H9 (cell line): Measurements from ENCODE around the gene RPL35. TPM values are rescaled to one million over a fixed set of nuclear protein-coding genes. Genes with fewer than 3 reads are reported as not detected.

ENCODE experiments used
- DNase-seq: peaks from one replicate; pipeline ENCODE4 v3.0.0-alpha.2; 2017
- H2AFZ ChIP-seq: one replicate; pipeline ENCODE4 v1.6.1; 2013; ENCODE audit warnings: mild to moderate bottlenecking, low read length, control low read depth, moderate library complexity
- H2AK5ac ChIP-seq: 2 replicates; pipeline ENCODE4 v1.6.1; 2013; ENCODE audit warnings: low read length, control low read depth, mixed read lengths; ENCODE audit not compliant: insufficient read length
- H2BK120ac ChIP-seq: one replicate; pipeline ENCODE4 v1.6.1; 2013; ENCODE audit warnings: low read depth, mild to moderate bottlenecking, low read length, control low read depth, inconsistent platforms; ENCODE audit not compliant: poor library complexity, severe bottlenecking
- H2BK12ac ChIP-seq: 2 replicates; pipeline ENCODE4 v1.6.1; 2013; ENCODE audit warnings: low read length, control low read depth, mixed read lengths, low read depth; ENCODE audit not compliant: insufficient read length
- H2BK15ac ChIP-seq: 2 replicates; pipeline ENCODE4 v1.6.1; 2013; ENCODE audit warnings: low read depth, low read length, control low read depth
- H2BK20ac ChIP-seq: one replicate; pipeline ENCODE4 v1.6.1; 2013; ENCODE audit warnings: low read depth, mild to moderate bottlenecking, low read length, control low read depth, inconsistent platforms; ENCODE audit not compliant: poor library complexity, severe bottlenecking
- H2BK5ac ChIP-seq: 2 replicates; pipeline ENCODE4 v1.6.1; 2013; ENCODE audit warnings: low read length, control low read depth, mixed read lengths; ENCODE audit not compliant: insufficient read length
- H3K14ac ChIP-seq: 2 replicates; pipeline ENCODE4 v1.6.1; 2013; ENCODE audit warnings: low read length, control low read depth; ENCODE audit not compliant: insufficient read depth
- H3K18ac ChIP-seq: 2 replicates; pipeline ENCODE4 v1.6.1; 2013; ENCODE audit warnings: low read depth, mild to moderate bottlenecking, mixed read lengths, low read length, control low read depth; ENCODE audit not compliant: insufficient read length
- H3K23ac ChIP-seq: 2 replicates; pipeline ENCODE4 v1.6.1; 2013; ENCODE audit warnings: low read length, control low read depth, mixed read lengths, low read depth; ENCODE audit not compliant: insufficient read length
- H3K23me2 ChIP-seq: 2 replicates; pipeline ENCODE4 v1.6.1; 2013; ENCODE audit warnings: low read depth, mild to moderate bottlenecking, mixed read lengths, low read length, control low read depth; ENCODE audit not compliant: insufficient read length, poor library complexity, severe bottlenecking
- H3K27ac ChIP-seq: 2 replicates; pipeline ENCODE4 v1.5.1; 2013; ENCODE audit warnings: low read length, control low read depth, mixed read lengths, low read depth; ENCODE audit not compliant: insufficient read length
- H3K27me3 ChIP-seq: 2 replicates; pipeline ENCODE4 v1.6.1; 2013; ENCODE audit warnings: low read length, control low read depth, inconsistent platforms; ENCODE audit not compliant: insufficient read depth
- H3K4ac ChIP-seq: 2 replicates; pipeline ENCODE4 v1.6.1; 2013; ENCODE audit warnings: low read depth, mild to moderate bottlenecking, control low read depth, inconsistent platforms, low read length, moderate library complexity
- H3K4me1 ChIP-seq: 2 replicates; pipeline ENCODE4 v1.6.1; 2013; ENCODE audit warnings: low read length, control low read depth, inconsistent platforms; ENCODE audit not compliant: insufficient read depth
- H3K4me2 ChIP-seq: 2 replicates; pipeline ENCODE4 v1.6.1; 2013; ENCODE audit warnings: low read length, control low read depth, mixed read lengths; ENCODE audit not compliant: insufficient read length, insufficient read depth
- H3K56ac ChIP-seq: 2 replicates; pipeline ENCODE4 v1.6.1; 2013; ENCODE audit warnings: low read depth, mild to moderate bottlenecking, mixed read lengths, low read length, control low read depth; ENCODE audit not compliant: insufficient read length
- H3K79me1 ChIP-seq: 2 replicates; pipeline ENCODE4 v1.6.1; 2013; ENCODE audit warnings: low read depth, mild to moderate bottlenecking, moderate library complexity, low read length, control low read depth, inconsistent platforms; ENCODE audit not compliant: insufficient read depth, poor library complexity, severe bottlenecking
- H3K79me2 ChIP-seq: 2 replicates; pipeline ENCODE4 v1.6.1; 2013; ENCODE audit warnings: low read length, control low read depth, inconsistent platforms; ENCODE audit not compliant: insufficient read depth
- H3K9ac ChIP-seq: 2 replicates; pipeline ENCODE4 v1.6.1; 2013; ENCODE audit warnings: low read length, control low read depth, mixed read lengths; ENCODE audit not compliant: insufficient read length; ENCODE audit errors: extremely low read depth
- H3K9me3 ChIP-seq: one replicate; pipeline ENCODE4 v1.6.1; 2013; ENCODE audit warnings: low read depth, low read length, inconsistent platforms; ENCODE audit not compliant: control insufficient read depth
- H3T11ph ChIP-seq: one replicate; pipeline ENCODE4 v1.6.1; 2013; ENCODE audit warnings: mild to moderate bottlenecking, low read length, control low read depth, inconsistent platforms
- H4K20me1 ChIP-seq: one replicate; pipeline ENCODE4 v1.6.1; 2013; ENCODE audit not compliant: control insufficient read depth, insufficient read length, insufficient read depth
- H4K5ac ChIP-seq: 2 replicates; pipeline ENCODE4 v1.6.1; 2013; ENCODE audit warnings: low read depth, mild to moderate bottlenecking, mixed read lengths, low read length, control low read depth; ENCODE audit not compliant: insufficient read length
- H4K8ac ChIP-seq: replicated peaks from 2 replicates; pipeline ENCODE4 v1.6.1; 2013; ENCODE audit warnings: low read length, control low read depth, mixed read lengths, low read depth; ENCODE audit not compliant: insufficient read length
- H4K91ac ChIP-seq: 2 replicates; pipeline ENCODE4 v1.6.1; 2013; ENCODE audit warnings: low read depth, mild to moderate bottlenecking, moderate library complexity, mixed read lengths, low read length, control low read depth; ENCODE audit not compliant: insufficient read length
- H3K27ac Mint-ChIP-seq, 3 experiments: 2 replicates in 2 of 3; 3 replicates in 1 of 3; pipeline ENCODE4 v1.8.0; 2020 to 2021; ENCODE audit warnings: mixed read lengths in 3 of 3, mild to moderate bottlenecking in 1 of 3, moderate library complexity in 1 of 3
- H3K27me3 Mint-ChIP-seq: 2 replicates; pipeline ENCODE4 v1.8.0; 2021; ENCODE audit warnings: low read depth, mild to moderate bottlenecking, moderate library complexity, mixed read lengths
- H3K36me3 Mint-ChIP-seq, 3 experiments: 2 replicates in 2 of 3; 3 replicates in 1 of 3; pipeline ENCODE4 v1.8.0; 2020 to 2021; ENCODE audit warnings: low read depth in 3 of 3, mixed read lengths in 3 of 3; ENCODE audit not compliant: insufficient read depth in 1 of 3
- H3K4me1 Mint-ChIP-seq, 2 experiments: 2 replicates each; pipeline ENCODE4 v1.8.0; 2020; ENCODE audit warnings: mixed read lengths in 2 of 2
- H3K4me3 Mint-ChIP-seq, 2 experiments: 2 replicates in 1 of 2; 3 replicates in 1 of 2; pipeline ENCODE4 v1.8.0; 2020 to 2021; ENCODE audit warnings: mild to moderate bottlenecking in 2 of 2, mixed read lengths in 2 of 2, moderate library complexity in 1 of 2
- H3K9me3 Mint-ChIP-seq, 2 experiments: 2 replicates in 1 of 2; 3 replicates in 1 of 2; pipeline ENCODE4 v1.8.0; 2020; ENCODE audit warnings: mild to moderate bottlenecking in 2 of 2, mixed read lengths in 2 of 2, moderate library complexity in 1 of 2
- WGBS: extraction: QIAGEN DNeasy Blood & Tissue Kit; methylation state at CpG from one replicate; pipeline ENCODE4 v1.1.7; 2013; ENCODE audit warnings: missing lambda C conversion rate, low lambda C conversion rate, mixed read lengths; ENCODE audit not compliant: insufficient read length; ENCODE audit errors: extremely low coverage; 5-methylcytosine and 5-hydroxymethylcytosine counted together
- total RNA-seq: library from RNA; stranded (reverse); gene quantifications from 2 replicates; pipeline ENCODE4 v1.2.1, GENCODE V29; 2021
- TF ChIP-seq, protein P1 (sequence below): fragments of 200-600 bp; sonication (generic); conservative IDR thresholded peaks from 3 replicates; pipeline ENCODE4 v1.8.0; 2021; ENCODE audit warnings: antibody characterized with exemption, mild to moderate bottlenecking

The RPL35 gene
- total RNA-seq, 1 experiment from 2014 or later, result 1,840 TPM

DNA sequence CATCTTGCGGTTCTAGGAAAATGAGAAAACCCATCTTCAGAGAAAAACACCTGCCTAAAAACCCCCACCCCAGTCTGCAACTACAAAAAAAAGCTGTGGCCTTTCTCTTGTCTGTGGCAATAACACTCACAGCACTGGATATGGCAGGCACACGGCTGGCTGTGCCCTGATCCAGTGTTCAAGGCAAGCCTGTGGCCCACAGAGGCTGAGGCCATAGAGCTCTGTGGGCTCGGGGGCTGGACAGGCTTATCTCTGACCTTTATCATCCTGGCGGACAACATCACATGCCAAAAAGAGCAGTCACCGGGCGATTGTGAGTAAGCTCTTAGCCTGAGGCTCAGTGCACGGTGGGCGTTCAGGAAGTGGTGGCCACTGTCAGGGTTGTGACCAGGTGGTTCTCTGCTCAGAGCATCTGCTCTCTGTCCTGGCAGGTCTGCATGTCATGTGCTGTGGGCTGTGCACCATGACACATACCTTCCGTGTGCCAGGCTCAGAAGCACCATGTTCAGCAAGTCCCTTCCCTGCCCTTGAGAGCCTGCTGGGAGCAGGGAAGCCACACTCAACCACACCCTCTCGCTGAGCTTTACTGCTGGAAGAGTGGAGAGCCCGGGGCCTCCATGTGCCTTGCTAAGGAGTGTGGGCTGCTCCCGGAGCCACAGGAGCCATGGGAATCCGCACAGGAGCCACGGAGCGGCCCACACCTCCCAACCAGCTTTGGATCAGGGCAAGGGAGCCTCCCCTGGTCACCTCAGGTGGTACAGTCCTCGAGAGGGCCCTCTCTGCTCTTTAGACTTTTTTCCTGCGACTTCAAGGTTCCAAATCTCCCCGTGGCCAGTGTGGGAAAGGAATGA is 43.1 kb downstream of the RPL35 start:
- Mint-ChIP-seq H3K4me3 (no peak overlapping the region), H3K4me1 (peaks cover 4 to 19% of the 10 kb centered on the region in 2 experiments), H3K36me3 (no peaks in the 10 kb centered on the region), H3K27ac (peak overlapping the region in 1 of 3 experiments; percentile 52; a peak in 1 of 7 replicates), H3K9me3 (no peaks in the 10 kb centered on the region), H3K27me3 (no peaks in the 10 kb centered on the region)
- no peaks in the 10 kb centered on the region for H3K79me1 ChIP-seq
- no peak overlapping the region; the same call in 1 of the 2 replicates for H3K14ac ChIP-seq
- H3K18ac ChIP-seq, result peak overlapping the region; percentile 12
- no peak overlapping the region for H3K4ac ChIP-seq
- H2BK12ac ChIP-seq, result no peak overlapping the region
- no peaks in the 10 kb centered on the region for H3K27me3 ChIP-seq
- H3K23ac ChIP-seq, result no peak overlapping the region
- no peak overlapping the region for H2BK15ac ChIP-seq
- no peaks in the 10 kb centered on the region for H4K20me1 ChIP-seq
- peak; percentile 74 for DNase-seq
- no peak overlapping the region for H2AFZ ChIP-seq
- no peak overlapping the region for H2BK120ac ChIP-seq
- H3K4me2 ChIP-seq, result no peak overlapping the region
- no peaks in the 10 kb centered on the region for H3K79me2 ChIP-seq
- 0 out of 2 replicates have a peak, but pooled peaks cover 2% of the 10 kb centered on the region for H3K4me1 ChIP-seq
- H2AK5ac ChIP-seq, result no peak overlapping the region
- H3K23me2 ChIP-seq, result no peaks in the 10 kb centered on the region
- TF ChIP-seq, protein P1, sequence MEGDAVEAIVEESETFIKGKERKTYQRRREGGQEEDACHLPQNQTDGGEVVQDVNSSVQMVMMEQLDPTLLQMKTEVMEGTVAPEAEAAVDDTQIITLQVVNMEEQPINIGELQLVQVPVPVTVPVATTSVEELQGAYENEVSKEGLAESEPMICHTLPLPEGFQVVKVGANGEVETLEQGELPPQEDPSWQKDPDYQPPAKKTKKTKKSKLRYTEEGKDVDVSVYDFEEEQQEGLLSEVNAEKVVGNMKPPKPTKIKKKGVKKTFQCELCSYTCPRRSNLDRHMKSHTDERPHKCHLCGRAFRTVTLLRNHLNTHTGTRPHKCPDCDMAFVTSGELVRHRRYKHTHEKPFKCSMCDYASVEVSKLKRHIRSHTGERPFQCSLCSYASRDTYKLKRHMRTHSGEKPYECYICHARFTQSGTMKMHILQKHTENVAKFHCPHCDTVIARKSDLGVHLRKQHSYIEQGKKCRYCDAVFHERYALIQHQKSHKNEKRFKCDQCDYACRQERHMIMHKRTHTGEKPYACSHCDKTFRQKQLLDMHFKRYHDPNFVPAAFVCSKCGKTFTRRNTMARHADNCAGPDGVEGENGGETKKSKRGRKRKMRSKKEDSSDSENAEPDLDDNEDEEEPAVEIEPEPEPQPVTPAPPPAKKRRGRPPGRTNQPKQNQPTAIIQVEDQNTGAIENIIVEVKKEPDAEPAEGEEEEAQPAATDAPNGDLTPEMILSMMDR, result peak; percentile 38; the same call in 2 of the 3 replicates
- H3K9ac ChIP-seq, result no peak overlapping the region
- H4K91ac ChIP-seq, result no peak overlapping the region
- no peak overlapping the region for H2BK5ac ChIP-seq
- H3T11ph ChIP-seq, result no peak overlapping the region
- no CpG with 5 or more reads among the region's 18 CpGs for WGBS
- H3K27ac ChIP-seq, result no peak overlapping the region
- no peak overlapping the region for H4K8ac ChIP-seq
- no peak overlapping the region for H3K56ac ChIP-seq
- H3K9me3 ChIP-seq, result no peaks in the 10 kb centered on the region
- no peak overlapping the region for H4K5ac ChIP-seq
- no peak overlapping the region for H2BK20ac ChIP-seq
